A549 (cell line): ENCODE results near the gene PLA2G4A. TPM values are rescaled to one million over a fixed set of nuclear protein-coding genes. Genes with fewer than 3 reads are reported as not detected.

Source experiments
- ATAC-seq, 2 experiments: fragments of 200-7000 bp in 1 of 2; fragments of >200 bp in 1 of 2; cut with Nextera tagmentation in 1 of 2; cut with Tn5 transposase in 1 of 2; 3 replicates each; pipeline versions ENCODE4 v1.8.0 to v1.9.1; 2018 to 2020; ENCODE audit warnings: mild to moderate bottlenecking in 1 of 2, moderate library complexity in 1 of 2
- CTCF ChIA-PET: fragments of 300-600 bp; sonication (Branson Sonifier 250); formaldehyde crosslinking; extraction: SDS; loops from one replicate; lab custom pipeline; 2021; ENCODE audit warnings: antibody characterized with exemption, inconsistent platforms; lab: Yijun Ruan, JAX
- POLR2A ChIA-PET: fragments of 350-600 bp; formaldehyde crosslinking; extraction: SDS; loops from one replicate; lab custom pipeline; 2021; ENCODE audit warnings: antibody characterized with exemption, inconsistent platforms; lab: Yijun Ruan, JAX
- DNase-seq, 2 experiments: peaks; one replicate each; pipeline versions ENCODE4 v3.0.0 to v3.0.0-alpha.2; 2011 to 2016; ENCODE audit warnings: low read depth in 1 of 2, low spot score in 1 of 2
- FAIRE-seq: peaks from 2 replicates; lab custom pipeline; 2011; peaks lifted over from hg19 to GRCh38; lab: Jason Lieb, UNC
- H3K27ac ChIP-seq, 2 experiments: fragments of >200 bp; sonication (Bioruptor Twin); formaldehyde crosslinking; 3 replicates each; pipeline ENCODE4 v1.5.1; 2016 to 2017
- H3K4me1 ChIP-seq: fragments of >200 bp; sonication (Bioruptor Twin); formaldehyde crosslinking; 3 replicates; pipeline ENCODE4 v1.6.1; 2016
- H3K4me2 ChIP-seq: fragments of >200 bp; sonication (Bioruptor Twin); formaldehyde crosslinking; 3 replicates; pipeline ENCODE4 v1.6.1; 2016
- H3K4me3 ChIP-seq: fragments of >200 bp; sonication (Bioruptor Twin); formaldehyde crosslinking; 3 replicates; pipeline ENCODE4 v1.5.1; 2016
- H3K9me3 ChIP-seq: fragments of >200 bp; sonication (Bioruptor Twin); formaldehyde crosslinking; 3 replicates; pipeline ENCODE4 v1.6.1; 2016
- BHLHE40 ChIP-seq: IDR thresholded peaks from 2 replicates; pipeline ENCODE4 v1.6.1; 2012; ENCODE audit warnings: low read depth, low read length, inconsistent platforms
- CBX8 ChIP-seq: fragments of 200-600 bp; sonication (generic); IDR thresholded peaks from 2 replicates; pipeline ENCODE4 v1.6.1; 2016
- EP300 ChIP-seq, 2 experiments: fragments of >200 bp; sonication (Bioruptor Twin); formaldehyde crosslinking; IDR thresholded peaks; 2 replicates in 1 of 2; 3 replicates in 1 of 2; pipeline ENCODE4 v1.6.1; 2016 to 2017
- ESRRA ChIP-seq: fragments of 150-350 bp; IDR thresholded peaks from 2 replicates; pipeline ENCODE4 v1.6.1; 2014; ENCODE audit warnings: mild to moderate bottlenecking, low read length, borderline replicate concordance
- FOXS1 ChIP-seq: fragments of 250-450 bp; sonication (Bioruptor Pico); IDR thresholded peaks from 2 replicates; pipeline ENCODE4 v1.5.0; 2020; ENCODE audit warnings: mild to moderate bottlenecking, moderate library complexity
- HEYL ChIP-seq: fragments of 250-450 bp; sonication (Bioruptor Pico); IDR thresholded peaks from 2 replicates; pipeline ENCODE4 v1.8.0; 2021; ENCODE audit warnings: mild to moderate bottlenecking, moderate library complexity
- HOXB13 ChIP-seq: fragments of 250-450 bp; sonication (Bioruptor Pico); IDR thresholded peaks from 2 replicates; pipeline ENCODE4 v1.5.0; 2020; ENCODE audit warnings: low read depth, mild to moderate bottlenecking, moderate library complexity
- NPAS2 ChIP-seq: fragments of 250-450 bp; sonication (Bioruptor Pico); IDR thresholded peaks from 2 replicates; pipeline ENCODE4 v1.8.0; 2022; ENCODE audit warnings: mild to moderate bottlenecking, moderate library complexity, borderline replicate concordance
- RCOR1 ChIP-seq: fragments of 150-350 bp; IDR thresholded peaks from 2 replicates; pipeline ENCODE4 v1.6.1; 2014; ENCODE audit warnings: antibody characterized with exemption, low read length, low read depth
- SMC3 ChIP-seq: fragments of >200 bp; sonication (Bioruptor Twin); formaldehyde crosslinking; IDR thresholded peaks from 3 replicates; pipeline ENCODE4 v1.6.1; 2018; ENCODE audit warnings: inconsistent platforms
- TP53 ChIP-seq: fragments of 250-450 bp; sonication (Bioruptor Pico); IDR thresholded peaks from 2 replicates; pipeline ENCODE4 v1.5.0; 2021; ENCODE audit warnings: mild to moderate bottlenecking, moderate library complexity
- ZSCAN20 ChIP-seq: fragments of 250-450 bp; sonication (Bioruptor Pico); IDR thresholded peaks from 2 replicates; pipeline ENCODE4 v1.8.0; 2022; ENCODE audit warnings: mild to moderate bottlenecking, moderate library complexity
- WGBS: methylation state at CpG from one replicate; pipeline ENCODE4 v1.1.6; 2017; ENCODE audit errors: missing lambda C conversion rate; 5-methylcytosine and 5-hydroxymethylcytosine counted together
- polyA plus RNA-seq, 4 experiments: library from polyadenylated mRNA; depleted of rRNA in 3 of 4; stranded (reverse); fragments of >200 nt; fragmentation: RNase III in 1 of 4; extraction: RNeasy Plus Mini Kit Qiagen cat#74134 plus additional on column Dnase treatment in 1 of 4; gene quantifications; 2 replicates in 3 of 4; 3 replicates in 1 of 4; pipeline ENCODE4 v1.2.3, GENCODE V29; 2011 to 2017
- TF ChIP-seq, protein P1 (sequence below): fragments of >200 bp; sonication (Bioruptor Twin); formaldehyde crosslinking; IDR thresholded peaks from 3 replicates; pipeline ENCODE4 v1.6.1; 2016
- TF ChIP-seq, protein P2 (sequence below): fragments of 250-450 bp; sonication (Bioruptor Pico); IDR thresholded peaks from 2 replicates; pipeline ENCODE4 v1.5.0; 2021; ENCODE audit warnings: mild to moderate bottlenecking, moderate library complexity, borderline replicate concordance
- TF ChIP-seq, protein P3 (sequence below): fragments of >200 bp; sonication (Bioruptor Twin); formaldehyde crosslinking; IDR thresholded peaks from 3 replicates; pipeline ENCODE4 v1.5.1; 2016
- TF ChIP-seq, protein P4 (sequence below): fragments of 250-450 bp; sonication (Bioruptor Pico); IDR thresholded peaks from 2 replicates; pipeline ENCODE4 v1.5.0; 2020; ENCODE audit warnings: low read depth, mild to moderate bottlenecking, moderate library complexity

Gene PLA2G4A
- polyA plus RNA-seq, 2 of the 4 experiments (the other 2 are of a cell fraction): 26.3 to 80.4 TPM

DNA sequence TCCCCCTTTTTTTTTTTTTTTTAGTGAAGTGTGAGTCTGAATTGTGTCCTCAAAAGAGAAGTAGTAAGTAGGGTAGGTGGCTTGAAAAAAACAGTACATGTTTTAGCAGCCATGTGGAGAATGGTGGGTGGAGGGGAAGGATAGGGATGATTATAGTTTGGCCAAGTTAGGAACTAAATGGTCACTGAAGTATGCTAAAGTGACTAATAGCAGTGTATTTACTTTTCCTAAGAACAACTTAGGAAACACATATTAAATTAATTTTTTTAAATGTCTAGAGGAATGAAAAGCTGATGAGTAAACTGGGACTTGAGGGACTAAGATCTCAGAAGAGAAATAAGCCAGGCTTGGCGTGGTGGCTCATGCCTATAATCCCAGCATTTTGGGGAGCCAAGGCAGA lies 55.5 kb downstream of the PLA2G4A start (continued):
- TF ChIP-seq, protein P1, sequence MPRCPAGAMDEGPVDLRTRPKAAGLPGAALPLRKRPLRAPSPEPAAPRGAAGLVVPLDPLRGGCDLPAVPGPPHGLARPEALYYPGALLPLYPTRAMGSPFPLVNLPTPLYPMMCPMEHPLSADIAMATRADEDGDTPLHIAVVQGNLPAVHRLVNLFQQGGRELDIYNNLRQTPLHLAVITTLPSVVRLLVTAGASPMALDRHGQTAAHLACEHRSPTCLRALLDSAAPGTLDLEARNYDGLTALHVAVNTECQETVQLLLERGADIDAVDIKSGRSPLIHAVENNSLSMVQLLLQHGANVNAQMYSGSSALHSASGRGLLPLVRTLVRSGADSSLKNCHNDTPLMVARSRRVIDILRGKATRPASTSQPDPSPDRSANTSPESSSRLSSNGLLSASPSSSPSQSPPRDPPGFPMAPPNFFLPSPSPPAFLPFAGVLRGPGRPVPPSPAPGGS: no peak
- no peak for TF ChIP-seq CBX8
- no peak for TF ChIP-seq ZSCAN20 (CRISPR knock-in tag)
- TF ChIP-seq, protein P2, sequence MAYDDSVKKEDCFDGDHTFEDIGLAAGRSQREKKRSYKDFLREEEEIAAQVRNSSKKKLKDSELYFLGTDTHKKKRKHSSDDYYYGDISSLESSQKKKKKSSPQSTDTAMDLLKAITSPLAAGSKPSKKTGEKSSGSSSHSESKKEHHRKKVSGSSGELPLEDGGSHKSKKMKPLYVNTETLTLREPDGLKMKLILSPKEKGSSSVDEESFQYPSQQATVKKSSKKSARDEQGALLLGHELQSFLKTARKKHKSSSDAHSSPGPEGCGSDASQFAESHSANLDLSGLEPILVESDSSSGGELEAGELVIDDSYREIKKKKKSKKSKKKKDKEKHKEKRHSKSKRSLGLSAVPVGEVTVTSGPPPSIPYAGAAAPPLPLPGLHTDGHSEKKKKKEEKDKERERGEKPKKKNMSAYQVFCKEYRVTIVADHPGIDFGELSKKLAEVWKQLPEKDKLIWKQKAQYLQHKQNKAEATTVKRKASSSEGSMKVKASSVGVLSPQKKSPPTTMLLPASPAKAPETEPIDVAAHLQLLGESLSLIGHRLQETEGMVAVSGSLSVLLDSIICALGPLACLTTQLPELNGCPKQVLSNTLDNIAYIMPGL: no peak

DNA sequence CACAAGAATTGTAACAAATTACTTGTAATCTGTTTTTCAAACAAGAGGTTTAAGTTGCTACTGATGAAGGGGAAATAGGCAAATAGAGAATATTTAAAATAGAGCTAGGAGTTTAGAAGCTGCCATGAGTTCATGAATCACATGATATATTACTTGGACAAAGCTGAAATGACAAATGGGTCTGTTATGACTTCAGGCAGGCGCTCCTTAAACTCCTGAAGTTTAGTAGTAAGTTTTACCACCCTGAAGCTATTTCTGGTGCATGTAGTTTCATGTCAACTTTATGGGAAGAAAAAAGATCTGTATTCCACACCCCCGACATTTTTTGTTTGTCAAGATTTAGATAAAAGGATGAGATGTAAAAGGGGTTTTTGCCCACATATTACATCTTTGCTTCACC lies 58.5 kb downstream of the PLA2G4A start:
- no peak overlapping the region for H3K4me3 ChIP-seq
- H3K4me1 ChIP-seq: no peaks in the 10 kb centered on the region
- DNase-seq (no peak), ATAC-seq (no peak), FAIRE-seq (no peak)
- H3K9me3 ChIP-seq: peaks cover 5% of the 10 kb centered on the region; the same call in 1 of the 3 replicates
- 74% methylated on average over 2 of the region's 2 CpGs for WGBS
- CTCF ChIA-PET: no interaction called here
- POLR2A ChIA-PET: no interaction called here
- H3K27ac ChIP-seq: no peak overlapping the region
- H3K4me2 ChIP-seq: no peak overlapping the region
- no peak for TF ChIP-seq ESRRA

DNA sequence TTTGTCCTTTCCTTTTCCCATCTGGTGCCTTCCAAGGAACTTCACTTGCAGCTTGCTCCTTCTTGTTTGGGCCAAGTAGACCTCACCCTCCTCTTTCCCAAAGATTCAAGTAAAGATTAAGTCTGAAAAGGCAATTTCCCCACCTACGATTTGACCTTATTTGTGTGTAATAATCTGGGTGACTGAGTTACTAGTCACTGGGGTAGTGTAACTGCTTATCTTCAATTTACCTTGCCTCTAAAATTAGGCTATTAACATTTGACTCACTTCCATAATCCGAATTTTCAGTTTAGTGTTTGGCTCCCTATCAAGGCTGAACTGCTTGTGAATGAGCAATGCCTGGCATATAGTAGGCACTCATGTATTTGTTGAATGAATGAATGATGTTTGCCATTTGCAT lies 59.6 kb downstream of the PLA2G4A start:
- Histone ChIP-seq H3K27ac (no peak overlapping the region), H3K4me3 (no peak overlapping the region), H3K4me1 (no peaks in the 10 kb centered on the region), H3K9me3 (peaks cover 5% of the 10 kb centered on the region; the same call in 1 of the 3 replicates), H3K4me2 (no peak overlapping the region)
- TF ChIP-seq TP53 (no peak), BHLHE40 (no peak), HOXB13 (no peak), EP300 (IDR thresholded peaks at IDR 0.05) (no peak), RCOR1 (no peak), ESRRA (no peak), NPAS2 (no peak), FOXS1 (no peak), HEYL (CRISPR knock-in tag) (no peak), SMC3 (no peak)
- TF ChIP-seq, protein P3, sequence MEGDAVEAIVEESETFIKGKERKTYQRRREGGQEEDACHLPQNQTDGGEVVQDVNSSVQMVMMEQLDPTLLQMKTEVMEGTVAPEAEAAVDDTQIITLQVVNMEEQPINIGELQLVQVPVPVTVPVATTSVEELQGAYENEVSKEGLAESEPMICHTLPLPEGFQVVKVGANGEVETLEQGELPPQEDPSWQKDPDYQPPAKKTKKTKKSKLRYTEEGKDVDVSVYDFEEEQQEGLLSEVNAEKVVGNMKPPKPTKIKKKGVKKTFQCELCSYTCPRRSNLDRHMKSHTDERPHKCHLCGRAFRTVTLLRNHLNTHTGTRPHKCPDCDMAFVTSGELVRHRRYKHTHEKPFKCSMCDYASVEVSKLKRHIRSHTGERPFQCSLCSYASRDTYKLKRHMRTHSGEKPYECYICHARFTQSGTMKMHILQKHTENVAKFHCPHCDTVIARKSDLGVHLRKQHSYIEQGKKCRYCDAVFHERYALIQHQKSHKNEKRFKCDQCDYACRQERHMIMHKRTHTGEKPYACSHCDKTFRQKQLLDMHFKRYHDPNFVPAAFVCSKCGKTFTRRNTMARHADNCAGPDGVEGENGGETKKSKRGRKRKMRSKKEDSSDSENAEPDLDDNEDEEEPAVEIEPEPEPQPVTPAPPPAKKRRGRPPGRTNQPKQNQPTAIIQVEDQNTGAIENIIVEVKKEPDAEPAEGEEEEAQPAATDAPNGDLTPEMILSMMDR: no peak
- TF ChIP-seq, protein P4, sequence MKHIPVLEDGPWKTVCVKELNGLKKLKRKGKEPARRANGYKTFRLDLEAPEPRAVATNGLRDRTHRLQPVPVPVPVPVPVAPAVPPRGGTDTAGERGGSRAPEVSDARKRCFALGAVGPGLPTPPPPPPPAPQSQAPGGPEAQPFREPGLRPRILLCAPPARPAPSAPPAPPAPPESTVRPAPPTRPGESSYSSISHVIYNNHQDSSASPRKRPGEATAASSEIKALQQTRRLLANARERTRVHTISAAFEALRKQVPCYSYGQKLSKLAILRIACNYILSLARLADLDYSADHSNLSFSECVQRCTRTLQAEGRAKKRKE (CRISPR knock-in tag): no peak
- TF ChIP-seq, protein P2: no peak
- DNase-seq: no peak
- FAIRE-seq: no peak
- ChIA-PET POLR2A (no interaction called here), CTCF (no interaction called here)
- ATAC-seq: no peak
- WGBS: 53% methylated on average over 2 of the region's 2 CpGs
